CD4-positive, alpha-beta T cell treated with Interleukin-6 for 4 hours (primary cell): ENCODE data around the gene GBA3.

Experiments
- DNase-seq: peaks from one replicate; pipeline ENCODE4 v3.0.0-alpha.2; 2020; ENCODE audit warnings: mixed read lengths

The GBA3 gene

DNA sequence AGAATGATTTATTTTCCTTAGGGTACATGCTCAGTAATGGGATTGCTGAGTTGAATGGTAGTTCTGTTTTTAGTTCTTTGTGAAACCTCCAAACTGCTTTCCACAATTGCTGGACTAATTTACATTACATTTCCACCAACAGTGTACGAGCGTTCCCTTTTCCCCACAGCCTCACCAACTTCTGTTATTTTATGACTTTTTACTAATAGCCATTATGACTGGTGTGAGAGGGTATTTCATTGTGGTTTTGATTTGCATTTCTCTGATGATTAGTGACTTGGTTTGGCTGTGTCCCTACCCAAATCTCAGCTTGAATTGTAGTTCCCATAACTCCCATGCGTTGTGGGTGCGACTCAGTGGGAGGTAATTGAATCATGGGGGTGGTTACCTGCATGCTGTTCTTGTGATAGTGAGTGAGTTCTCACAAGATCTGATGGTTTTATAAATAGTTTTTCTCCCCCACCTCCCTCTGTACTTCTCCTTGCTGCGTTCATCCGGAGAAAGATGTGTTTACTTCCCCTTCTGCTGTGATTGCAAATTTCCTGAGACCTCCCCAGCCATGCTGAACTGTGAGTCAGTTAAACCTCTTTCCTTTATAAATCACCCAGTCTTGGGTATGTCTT is 95.1 kb downstream of the GBA3 start:
- DNase-seq = no peak

DNA sequence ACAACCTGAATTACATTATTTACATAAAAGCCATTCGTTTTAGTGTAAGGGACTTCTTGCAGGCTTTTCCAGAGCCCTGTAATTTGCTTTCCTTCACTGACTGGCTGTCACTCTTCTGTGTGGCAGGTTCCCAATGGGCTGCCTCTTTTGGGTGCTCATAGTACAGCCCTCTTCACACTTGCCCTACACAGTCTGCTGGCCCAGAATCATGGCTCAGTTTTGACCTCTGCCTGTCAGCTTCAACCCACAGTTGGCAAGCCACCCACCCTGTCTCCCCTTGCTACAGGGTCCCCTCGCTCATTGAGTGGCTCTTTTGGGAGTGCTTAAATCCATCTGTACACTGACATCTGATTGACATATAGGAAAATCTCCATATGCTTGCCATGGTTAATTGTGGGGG is 97.9 kb downstream of the GBA3 start:
- no peak for DNase-seq

DNA sequence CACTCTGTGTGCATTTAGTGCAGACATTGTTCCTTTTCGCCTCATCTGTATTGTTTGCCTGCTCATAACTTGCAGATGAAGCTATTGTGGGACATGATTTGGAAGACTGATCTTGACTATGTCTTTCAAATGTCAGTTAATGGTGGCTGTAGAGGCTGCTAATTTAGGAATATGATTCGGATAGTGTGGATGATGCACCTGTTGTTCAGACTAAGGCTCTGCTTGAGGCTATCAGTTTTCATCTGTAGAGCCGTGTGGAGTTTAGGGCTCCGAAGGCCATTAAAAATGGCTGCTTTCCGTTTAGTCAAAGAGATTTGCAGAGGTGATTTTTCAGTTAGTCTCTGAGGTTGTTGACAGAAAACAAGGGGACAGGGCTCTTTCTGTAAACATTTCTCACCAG is 102.0 kb downstream of the GBA3 start:
- DNase-seq = no peak

DNA sequence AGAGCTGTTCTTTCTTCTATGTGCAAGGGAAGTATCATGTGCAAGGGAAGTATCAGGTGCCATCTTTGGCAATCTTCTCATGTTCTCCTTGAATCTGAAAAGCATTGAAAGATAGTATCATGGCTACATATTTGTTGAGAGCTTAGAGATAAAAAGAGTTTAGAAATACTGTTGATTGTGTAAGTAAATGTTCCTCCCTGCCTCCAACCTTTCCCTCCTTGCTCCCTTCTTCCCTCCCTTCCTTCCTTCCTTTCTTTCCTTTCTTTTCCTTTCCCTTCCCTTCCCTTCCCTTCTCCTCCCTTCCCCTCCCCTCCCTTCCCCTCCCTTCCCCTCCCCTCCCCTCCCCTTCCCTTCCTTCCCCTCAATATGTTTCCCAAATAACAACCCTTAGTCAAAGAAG is 108.7 kb downstream of the GBA3 start:
- DNase-seq = no peak

DNA sequence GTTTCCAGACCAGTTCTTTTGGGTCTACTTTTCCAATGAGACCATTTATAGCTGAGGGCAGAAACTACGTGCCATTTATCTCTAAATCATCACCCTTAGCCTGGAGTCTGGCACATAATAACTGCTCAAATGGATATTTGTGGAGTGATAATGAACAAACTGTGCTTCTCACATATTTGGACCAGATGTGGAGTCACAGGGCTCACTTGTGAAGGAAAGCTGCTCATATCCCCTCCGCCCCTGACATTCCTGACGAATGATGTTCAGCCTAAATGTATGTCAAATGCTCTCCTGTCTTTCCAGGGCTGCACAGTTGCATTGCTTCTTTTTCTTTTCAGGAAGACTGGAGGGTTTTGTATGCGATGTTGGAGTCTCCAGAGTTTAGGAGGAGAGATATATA is 110.1 kb downstream of the GBA3 start:
- DNase-seq = no peak

DNA sequence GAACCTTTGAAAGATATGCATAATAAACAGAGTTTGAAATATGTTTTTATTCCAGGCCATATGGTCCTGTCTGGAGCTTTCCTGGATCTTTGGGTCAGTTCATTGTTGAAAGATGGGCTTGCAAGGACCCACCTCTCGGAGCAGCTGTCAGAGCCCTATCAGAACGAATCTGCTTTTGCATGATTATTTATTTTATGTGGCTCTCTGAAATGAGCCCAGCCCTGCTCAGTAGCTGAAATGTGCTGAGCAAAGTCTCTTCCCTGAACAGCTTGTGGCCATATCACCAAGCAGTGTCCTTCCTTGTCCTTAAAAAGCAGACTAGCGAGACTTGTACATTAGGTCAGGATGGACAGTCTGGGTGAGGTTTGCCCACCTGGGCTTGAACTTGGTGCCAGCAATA is 110.8 kb downstream of the GBA3 start:
- no peak for DNase-seq

DNA sequence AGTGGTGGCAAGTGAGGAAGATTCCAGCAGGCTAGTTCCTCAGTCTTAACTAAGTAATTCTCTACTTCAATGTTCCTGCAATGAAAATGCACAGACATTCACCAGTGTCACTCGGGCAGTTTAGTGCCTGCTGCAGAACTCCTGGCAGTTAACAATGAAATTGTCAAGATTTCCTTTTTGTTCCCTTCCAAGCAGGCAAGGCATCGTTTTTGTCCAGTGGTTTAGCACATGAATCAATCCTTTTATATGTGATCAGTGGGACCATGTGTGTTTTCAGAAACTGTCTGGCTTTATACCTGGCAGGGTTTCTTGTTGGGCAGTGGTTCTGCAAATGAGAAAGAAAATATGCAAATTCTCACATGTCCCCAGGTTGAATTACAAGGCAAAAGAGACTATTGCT is 122.2 kb downstream of the GBA3 start:
- DNase-seq = no peak

DNA sequence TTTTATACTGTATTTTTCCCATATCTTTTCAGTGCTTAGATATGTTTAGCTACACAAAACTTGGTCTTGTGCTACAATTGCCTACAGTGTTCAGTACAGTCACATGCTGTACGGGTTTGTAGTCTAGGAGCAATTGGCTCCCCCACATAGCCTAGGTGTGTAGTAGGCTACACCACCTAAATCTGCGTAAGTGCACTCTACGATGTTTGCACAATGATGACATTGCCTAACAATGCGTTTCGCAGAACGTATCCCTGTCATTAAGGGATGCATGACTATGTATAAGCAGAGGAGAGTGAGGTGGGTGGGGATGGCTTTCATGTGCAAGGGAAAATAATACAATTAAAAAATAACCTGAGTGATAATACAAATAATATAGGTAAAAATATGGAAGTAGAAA is 131.4 kb downstream of the GBA3 start:
- DNase-seq = no peak

DNA sequence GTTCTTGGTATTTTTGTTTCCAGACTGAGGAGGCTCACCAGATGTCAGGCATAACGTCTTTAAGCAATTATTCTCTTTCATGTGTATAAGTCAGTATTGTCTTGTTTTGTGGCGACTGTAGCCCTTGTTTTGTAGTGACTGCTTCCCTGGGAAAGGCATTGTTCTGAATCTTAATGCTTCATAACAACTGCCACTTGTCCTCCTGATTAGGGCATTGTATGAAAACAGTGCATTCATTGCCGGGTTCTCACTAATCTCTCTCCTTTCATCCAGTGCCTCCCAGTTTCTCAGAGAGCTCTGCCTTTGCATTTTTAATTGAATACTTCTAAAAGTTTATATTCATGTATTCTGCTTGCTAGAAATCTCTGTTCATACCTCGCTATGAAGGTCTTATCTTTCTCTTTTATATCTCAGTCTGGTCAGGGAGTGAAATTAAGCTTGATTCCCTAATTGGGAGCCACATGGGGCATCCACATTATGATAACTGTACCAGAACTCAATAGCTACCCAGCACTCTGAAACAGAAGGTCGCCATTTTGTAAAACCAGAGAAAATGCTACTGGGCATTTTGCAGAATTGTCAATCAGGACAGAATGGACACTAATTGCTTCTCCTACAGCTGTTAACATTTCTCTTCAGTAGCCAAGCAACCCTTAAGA is 149.8 kb downstream of the GBA3 start:
- no peak for DNase-seq

DNA sequence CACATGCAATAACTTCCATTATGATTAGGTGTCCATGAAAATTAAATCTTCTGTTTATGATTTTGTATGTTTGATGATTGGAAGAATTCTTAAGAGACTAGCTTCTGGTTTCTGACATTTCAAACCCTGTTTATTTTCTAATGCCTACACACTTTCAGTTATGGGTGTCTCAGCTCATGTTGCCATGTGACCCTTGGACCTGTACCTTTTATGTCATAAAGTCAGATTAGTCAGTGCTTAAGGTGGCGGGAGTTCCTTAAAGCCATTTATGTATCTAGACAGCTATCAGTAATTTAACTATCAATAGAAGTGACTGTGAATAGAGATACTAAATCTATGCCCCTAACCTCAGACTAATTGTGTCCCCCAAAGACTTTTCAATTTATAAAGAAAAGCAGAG is 155.6 kb downstream of the GBA3 start:
- no peak for DNase-seq

DNA sequence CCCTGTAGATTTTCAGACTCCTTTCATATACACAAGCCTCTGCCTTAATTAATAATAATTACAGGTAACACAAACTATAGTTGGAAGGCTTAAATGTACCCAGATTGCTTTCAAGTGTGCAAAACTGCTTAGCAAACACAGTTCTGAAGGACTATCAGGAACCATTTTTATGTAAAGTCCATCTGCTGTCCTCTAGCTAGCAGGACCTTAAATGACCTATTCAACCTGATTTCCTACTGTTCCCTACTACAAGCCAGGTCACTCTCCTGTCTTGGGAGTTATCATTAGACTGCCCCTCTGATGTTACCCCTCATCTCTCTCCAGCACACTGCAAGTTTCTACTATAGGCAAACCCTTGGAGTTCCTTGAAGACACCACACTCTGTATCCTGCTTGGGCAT is 157.3 kb downstream of the GBA3 start:
- DNase-seq = no peak

DNA sequence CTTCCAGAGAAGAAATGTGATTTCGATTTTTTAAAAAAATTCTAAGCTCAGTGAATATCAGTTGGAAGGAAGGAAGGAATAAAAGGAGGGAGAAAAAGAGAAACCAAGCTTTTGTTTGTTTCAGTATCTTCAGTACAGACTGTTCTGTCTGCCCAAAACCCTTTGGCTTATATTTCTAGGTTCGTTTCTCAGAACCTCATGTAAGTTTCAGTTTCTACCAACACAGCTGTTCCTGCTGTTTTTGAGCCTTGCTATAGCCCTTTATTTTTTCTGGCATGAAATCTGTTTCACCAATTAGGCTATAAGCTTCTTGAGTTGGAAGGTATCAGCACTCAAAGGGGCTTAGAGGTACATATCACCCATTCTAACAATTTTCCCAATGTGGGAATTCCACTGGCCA is 157.9 kb downstream of the GBA3 start:
- no peak for DNase-seq

DNA sequence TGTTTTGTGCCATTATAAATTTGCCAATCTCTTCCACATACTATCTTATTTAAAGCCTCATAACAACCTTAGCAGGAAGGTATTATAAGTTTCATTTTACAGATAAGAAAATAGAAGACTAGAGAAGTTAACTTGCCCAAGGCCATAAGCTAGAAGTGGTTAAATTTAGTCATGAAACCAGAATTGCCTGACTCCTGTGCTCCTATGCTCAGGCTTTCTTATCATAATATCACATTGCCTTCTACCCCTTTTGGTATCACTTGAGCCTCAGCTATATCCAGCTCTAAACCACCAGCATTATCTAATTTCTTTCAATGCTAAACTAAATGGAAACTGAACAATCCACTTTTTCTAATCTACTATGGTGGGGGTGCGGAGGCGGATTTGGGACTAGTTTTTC is 164.7 kb downstream of the GBA3 start:
- no peak for DNase-seq

DNA sequence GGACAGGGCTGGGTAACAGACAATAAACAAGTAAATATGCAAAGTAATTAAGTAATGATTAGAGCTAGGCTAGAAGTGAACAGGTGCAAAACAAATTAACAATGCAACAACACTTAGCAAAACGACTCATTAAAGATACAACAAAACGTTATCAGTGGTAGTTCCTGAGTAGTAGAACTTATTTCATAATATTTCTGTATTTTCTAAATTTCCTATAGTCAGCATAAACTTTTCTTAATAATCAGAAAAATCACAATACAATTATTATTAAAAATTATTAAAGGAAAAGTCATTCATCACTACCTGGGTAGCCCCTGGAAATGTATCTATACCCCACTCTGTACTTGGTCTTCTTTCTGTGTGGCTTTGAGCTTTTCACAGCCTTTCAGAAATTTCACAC is 166.6 kb downstream of the GBA3 start:
- DNase-seq = no peak
